HG03521 (cell line): ENCODE data around the gene COG6.

Experiments used
- ATAC-seq: cut with Tn5 transposase; IDR thresholded peaks from one replicate; pipeline ENCODE4 v1.9.1; 2021; ENCODE audit warnings: mild to moderate bottlenecking, moderate library complexity; ENCODE audit not compliant: unreplicated experiment

COG6 gene

DNA sequence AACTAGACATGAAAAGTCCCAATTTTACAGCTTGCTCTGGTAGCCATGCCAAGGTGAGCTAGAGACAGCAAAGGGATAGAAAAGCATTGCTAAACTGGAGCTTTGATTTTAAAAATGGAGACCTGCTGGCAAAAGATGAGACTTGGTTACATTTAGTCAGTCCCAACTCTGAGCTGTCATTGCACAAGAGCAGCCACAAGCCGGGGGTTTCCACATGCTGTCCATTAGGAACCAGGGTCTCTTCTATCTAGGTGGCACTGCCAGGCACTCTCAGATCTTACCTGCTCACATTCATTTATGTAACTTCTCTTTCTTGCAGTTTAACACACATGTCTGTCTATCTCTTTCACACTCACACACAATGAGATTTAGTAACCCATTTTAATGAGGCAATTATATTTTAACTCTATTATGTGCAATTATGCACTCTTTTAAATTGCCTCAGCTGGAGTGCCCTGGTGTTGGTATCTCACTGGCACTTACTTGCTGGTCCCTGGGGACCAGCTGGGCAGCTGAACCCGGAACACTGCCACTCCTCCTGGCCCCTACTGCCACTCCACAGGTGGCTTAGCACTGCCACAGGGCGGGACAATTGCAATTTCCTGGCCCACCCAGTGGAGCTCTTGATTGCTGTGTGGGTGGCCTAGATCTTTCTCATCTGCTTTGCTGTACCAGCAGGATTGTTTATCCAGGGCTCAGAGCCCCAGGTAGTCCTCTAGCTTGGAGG lies 112.5 kb downstream of the COG6 start:
- no peak for ATAC-seq

DNA sequence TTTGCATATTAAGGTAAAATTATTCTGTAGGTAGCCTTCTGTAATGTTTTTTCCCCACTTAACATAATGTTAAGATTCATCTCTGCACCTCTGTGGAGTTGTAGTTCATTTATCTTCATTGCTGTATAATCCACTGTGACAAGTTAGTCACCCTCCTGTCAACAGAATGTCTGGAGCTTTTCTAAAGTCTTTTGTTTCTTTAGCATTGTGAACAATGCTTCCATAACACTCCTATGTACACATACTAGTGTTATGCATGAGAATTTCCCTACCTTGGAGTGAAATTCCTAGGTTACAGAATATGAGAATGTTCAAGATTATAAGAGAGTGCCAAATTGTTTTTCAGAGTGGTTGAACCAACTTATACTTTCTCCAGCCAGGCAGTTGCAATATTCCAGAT lies 113.5 kb downstream of the COG6 start:
- ATAC-seq, result no peak

DNA sequence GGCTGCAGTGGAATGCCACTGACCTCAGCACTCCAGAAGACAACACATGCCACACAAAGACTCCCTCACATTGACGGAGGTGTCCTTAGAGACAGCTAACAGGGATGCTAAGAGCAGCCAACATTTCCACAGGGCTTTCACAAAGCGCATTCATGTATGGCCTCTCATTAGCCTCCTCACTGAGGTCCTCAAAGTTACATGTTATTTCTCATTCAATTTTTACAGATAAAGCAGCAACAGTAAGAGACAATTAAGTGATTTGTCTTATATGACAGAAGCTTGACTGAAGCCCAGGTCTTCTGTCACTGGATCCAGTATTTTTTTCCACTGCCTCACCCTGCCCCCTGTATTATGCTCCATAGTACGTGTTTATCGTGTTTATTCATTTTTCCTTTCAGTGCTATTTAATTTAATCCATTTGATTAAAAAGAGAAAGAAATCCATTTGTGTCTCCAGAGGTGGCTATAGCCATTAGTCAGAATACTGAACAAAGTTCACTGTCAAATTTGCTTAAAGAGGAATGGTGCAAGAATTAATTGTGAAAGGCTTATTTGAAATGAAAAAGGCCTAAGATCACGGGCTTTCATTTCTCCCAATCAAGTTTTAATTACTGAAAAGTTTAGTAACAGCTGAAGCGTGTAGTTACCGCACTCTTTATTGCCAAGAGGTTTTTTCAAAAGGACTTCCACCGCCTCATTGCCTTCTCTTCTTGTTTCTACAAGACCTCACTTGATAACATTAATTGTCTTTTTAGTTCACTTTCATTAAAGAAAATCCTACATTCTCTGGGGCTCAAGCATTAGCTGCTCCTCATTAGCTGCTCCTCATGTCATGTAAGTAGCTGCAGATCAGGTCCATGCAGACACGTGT lies 115.0 kb downstream of the COG6 start:
- ATAC-seq, result no peak

- no peak for ATAC-seq
These were observed 118.4 kb downstream of the COG6 start for GRCh38 chr13:39773833-39774232.

DNA sequence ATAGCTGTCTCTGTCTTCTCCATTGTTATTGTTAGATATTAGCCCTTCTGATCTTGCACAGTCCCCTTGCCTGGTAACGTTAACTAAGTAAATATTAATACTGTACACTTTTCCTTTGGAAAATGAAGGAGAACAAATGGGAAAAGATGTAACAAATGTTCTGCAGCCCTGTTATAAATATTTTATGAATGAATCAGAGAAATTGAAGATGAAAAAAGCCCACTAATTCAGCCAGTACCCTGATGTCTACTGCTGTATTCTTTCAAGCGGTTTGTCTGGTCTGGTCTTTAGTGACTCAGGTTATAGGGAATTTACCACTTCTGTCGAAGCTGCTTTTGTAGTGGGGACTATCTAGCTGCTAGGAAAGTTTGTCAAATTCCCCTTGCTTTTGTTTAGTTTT lies 121.0 kb downstream of the COG6 start:
- no peak for ATAC-seq

DNA sequence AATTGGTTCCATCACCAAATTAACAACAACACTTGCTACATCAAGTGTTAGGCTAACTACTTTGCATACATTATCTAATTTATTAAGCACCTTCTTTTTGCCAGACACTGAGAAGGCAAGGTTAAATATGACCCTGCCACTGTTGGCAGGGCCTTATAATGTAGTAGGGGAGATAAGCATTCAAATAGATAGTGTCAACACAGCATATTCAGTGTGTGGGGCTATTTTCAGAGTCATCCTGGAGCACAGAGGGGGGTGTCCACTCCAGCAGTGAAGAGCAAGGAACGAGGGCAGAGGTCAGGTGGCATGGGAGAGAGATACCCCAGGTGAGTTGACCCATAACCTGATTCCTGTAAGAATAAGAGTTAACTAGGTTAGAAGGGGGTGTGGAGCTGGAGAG lies 121.6 kb downstream of the COG6 start:
- ATAC-seq, result no peak

DNA sequence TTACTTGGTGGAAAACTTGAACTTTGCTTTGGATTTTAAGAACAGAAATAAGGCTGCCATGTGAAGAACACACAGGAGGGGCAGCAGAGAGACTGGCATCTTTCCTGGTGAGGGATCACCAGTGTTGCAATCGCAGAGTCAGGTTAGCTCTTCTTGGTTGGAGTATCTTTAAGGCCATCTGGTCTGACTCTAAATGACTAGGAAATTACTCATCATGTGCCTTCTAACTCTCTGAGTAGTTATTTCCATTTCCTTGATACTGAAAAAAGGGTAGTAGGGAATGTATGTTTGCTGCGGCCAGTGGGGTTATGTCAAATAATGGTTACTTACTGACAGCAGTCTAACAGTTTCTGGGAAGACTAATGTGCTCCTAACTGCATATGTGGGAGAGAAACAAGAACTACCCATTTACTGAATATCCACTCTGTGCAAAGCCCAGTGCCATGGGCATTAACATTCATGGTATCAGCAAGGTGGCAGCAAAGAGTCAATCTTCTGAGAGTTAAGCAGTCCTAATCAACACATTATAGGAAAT lies 122.1 kb downstream of the COG6 start:
- no peak for ATAC-seq

DNA sequence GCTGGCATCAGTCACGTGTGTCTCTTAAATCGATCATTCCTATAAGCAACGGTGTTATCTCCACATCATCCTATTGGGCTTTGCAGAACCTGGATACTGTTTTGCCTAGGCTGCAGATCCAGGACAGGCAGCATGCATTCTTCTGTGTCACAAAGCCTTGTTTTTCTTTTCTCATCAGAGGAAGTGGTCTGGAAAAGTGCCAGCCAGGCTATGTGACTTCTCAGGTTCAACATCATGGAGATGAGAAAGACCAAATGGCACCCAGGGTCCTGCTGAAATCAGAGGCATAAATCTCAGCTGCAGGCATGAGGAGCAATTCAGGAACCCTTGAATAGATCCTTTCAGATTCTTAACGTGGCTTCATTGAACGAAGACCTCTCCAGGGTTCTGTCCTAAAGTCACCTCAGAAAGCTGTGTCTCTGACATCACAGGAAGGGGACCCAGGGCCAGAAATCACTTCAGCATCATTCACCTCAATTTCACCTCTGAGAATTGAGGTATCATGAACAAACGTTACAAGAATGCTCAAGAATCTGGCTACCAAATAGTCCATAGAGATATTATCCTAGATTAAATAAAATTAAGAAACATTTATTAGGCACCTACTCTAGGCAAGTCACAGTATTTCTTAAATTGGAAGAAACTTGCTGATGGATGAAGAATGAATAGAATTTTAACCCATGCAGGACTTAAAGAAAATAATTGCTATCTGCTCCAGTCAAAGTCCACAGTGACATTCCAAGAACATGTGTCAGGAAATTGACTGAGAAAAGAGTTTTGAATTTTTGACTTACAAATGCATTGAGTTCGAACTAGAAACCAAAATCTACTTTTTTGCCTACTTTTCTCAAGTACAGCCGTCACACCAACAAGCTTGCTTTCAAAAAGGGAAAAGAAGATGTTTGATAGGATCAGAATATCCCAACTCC lies 124.1 kb downstream of the COG6 start:
- ATAC-seq, result no peak

DNA sequence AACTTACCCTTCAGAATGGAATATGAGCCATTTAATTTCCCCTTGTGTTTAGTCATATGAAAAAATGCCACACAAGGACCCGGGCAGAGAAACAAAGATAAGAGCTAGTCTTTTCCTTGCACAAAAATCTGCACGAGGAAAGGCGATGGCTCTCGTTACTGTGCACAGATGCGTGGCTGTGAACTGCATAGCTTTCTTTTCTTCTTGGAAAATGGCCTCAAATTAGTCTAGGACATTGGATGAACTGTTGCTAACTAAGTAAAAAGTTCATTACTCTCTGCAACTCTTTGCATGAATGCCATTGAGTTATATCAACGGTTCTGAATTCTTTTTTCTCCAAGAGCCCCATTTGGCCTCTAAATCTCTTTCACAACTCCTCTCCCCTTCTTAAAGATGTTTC lies 125.2 kb downstream of the COG6 start:
- no peak for ATAC-seq

- no peak for ATAC-seq
These were observed 125.9 kb downstream of the COG6 start for GRCh38 chr13:39781381-39781780.

DNA sequence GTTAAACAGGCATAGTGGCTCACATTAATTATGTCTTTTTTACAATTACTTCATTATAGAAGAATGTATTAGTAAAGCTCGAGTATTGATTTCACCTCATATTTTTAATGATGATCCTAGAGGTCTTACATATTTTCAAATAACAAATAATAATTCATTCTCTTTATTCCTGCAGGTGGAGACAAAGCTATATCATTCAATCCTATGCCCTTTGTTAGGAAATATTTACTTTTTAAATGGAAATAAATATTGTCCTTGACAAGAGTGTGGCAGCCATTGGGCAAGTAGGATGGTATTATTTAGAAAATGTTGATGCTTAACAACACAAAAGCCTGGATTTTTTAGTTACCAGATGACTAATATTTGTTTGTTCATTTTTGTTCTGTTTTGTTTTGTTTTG lies 127.6 kb downstream of the COG6 start:
- ATAC-seq, result no peak

- no peak for ATAC-seq
These were observed 128.9 kb downstream of the COG6 start for GRCh38 chr13:39784347-39784746.

DNA sequence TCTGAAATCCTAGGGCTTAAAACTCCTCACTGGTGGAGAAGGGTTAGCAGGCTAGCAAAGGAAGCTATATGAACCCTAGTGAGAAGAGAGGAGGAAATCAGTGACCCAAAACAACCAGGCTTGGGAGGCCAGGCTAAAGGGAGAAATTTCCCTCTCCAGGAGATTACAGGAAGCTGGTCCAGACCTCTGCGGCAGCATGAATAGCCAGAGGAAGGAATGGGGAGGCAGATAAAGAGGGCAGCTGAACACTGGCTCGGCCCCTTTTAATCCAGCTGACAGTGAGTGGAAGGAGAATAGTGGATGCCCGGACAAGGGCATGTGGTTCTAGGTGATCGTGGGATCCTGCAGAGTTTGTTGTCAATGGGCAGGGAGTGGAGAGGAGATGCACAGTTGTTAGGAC lies 130.6 kb downstream of the COG6 start:
- ATAC-seq, result no peak

DNA sequence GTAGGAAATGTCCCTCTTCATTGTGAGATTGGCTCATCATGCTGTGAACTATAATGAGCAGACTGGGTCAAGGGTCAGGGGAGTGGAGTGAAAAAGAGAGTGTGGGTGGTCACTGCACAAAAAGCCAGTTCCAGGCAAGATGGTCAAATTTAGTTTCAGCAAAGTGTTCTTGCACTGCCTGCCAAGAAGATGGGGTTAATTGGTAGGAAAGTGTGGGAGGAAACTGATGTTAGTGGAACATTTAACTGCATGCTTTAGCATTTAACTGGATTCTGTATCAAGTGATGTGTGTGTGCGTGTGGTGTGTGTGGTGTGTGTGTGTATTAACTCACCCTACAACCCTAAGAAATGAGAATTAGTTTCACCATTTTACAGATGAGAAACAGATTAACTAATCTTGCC lies 131.6 kb downstream of the COG6 start:
- no peak for ATAC-seq

DNA sequence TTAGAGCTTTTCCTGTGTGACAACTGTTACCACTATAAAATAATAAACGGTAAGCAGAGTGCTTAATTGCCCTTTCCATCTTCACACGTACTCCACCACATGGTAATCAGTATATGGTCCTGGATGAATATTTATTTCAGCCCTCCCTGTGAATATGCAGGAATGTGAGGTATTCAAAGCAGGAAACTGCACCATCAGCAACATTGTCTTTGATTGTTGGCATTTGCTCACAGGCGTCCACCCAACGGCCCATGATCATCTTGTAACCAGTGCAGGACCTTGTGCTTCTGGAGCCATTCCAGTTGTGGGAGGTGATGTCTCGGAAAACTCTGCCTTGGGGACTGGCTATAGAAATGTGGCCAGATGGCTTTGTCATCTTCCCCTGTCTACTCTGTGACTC lies 132.6 kb downstream of the COG6 start:
- ATAC-seq, result no peak

DNA sequence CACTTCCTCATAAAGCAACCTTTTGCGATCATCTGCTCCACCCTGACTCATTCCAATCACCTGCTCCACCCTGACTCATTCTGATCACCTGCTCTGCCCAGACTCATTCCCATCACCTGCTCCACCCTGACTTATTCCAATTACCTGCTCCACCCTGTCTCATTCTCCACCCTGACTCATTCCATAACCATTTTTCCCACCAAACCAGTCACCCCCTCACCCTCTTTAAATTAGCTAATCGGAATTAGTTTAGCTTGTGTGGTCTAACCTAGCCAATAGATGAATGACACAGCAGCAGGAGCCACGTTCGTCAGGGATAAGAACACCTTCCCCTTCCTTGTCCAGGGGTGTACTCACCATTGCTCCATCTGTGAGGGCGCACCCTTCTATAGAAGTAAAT lies 134.0 kb downstream of the COG6 start:
- ATAC-seq, result no peak
